ENCODE measurements around the gene ARF1.

The ARF1 gene

GRCh38 chr1:228148196-228148861 is 65.8 kb downstream of the ARF1 start:
- DNase-seq (ENCODE audit: low read depth), result no peak
